Occipital lobe (tissue), 2 donors: Measurements from ENCODE around the gene KIAA1328. TPM values are rescaled to one million over a fixed set of nuclear protein-coding genes. Genes with fewer than 3 reads are reported as not detected.

ENCODE experiments used
- DNase-seq: peaks from one replicate; lab custom pipeline; 2025; lab: John Stamatoyannopoulos, UW
- total RNA-seq: library from RNA; depleted of rRNA; stranded (reverse); fragments of >200 nt; gene quantifications from one replicate; pipeline ENCODE4 v1.2.3, GENCODE V29; 2014

KIAA1328 gene
- total RNA-seq, 1 donor from 2014 or later, result 28.5 TPM

DNA sequence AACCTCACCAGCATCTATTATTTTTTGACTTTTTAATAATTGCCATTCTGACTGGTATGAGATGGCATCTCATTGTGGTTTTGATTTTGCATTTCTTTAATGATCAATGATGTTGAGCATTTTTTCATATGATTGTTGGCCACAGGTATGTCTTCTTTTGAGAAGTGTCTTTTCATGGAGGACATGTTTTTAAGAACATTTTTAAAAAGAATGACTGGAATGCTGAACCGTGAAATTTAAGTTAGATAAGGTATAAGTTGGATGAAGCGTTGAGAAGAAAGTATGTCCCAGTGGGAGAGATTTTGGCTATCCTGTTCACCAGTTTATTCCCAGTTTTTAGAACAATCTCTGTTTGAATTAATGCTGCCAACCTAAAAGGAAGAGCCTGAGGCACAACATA lies 370.8 kb downstream of the KIAA1328 start:
- DNase-seq, result no peak

- DNase-seq, result no peak
Measured at GRCh38 chr18:37207343-37207742, 378.4 kb downstream of the KIAA1328 start.

DNA sequence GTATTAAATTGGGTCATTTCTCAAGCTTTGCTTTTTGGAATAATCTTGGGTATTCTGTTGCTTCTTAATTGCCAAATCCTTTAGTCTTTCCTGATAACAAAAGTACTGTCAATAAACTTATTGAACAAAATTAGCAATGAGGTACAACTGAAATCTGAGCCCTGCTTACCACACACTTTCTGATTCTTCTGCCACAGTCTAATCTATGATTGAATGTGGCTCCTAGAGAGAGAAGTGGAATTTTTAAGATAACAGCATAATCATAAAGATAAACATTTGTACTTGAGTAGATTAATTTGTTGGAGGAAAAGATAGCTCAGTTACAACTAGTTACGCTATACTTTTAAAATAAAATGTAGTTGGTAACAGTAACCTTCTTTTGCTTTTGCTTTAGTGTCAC lies 381.9 kb downstream of the KIAA1328 start:
- no peak for DNase-seq

GRCh38 chr18:37218022-37218590 lies 389.2 kb downstream of the KIAA1328 start:
- no peak for DNase-seq

DNA sequence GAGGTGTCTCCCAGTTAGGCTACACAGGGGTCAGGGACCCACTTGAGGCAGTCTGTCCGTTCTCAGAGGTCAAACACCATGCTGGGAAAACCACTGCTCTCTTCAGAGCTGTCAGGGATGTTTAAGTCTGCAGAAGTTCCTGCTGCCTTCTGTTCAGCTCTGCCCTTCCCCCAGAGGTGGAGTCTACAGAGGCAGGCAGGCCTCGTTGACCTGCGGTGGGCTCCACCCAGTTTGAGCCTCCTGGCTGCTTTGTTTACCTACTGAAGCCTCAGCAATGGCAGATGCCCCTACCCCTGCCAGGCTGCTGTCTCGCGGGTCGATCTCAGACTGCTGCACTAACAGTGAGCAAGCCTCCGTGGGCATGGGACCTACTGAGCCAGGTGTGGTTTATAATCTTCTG lies 390.3 kb downstream of the KIAA1328 start:
- no peak for DNase-seq

GRCh38 chr18:37222354-37222998 lies 393.5 kb downstream of the KIAA1328 start:
- DNase-seq, result no peak

GRCh38 chr18:37222999-37223378 lies 394.1 kb downstream of the KIAA1328 start:
- DNase-seq, result no peak

DNA sequence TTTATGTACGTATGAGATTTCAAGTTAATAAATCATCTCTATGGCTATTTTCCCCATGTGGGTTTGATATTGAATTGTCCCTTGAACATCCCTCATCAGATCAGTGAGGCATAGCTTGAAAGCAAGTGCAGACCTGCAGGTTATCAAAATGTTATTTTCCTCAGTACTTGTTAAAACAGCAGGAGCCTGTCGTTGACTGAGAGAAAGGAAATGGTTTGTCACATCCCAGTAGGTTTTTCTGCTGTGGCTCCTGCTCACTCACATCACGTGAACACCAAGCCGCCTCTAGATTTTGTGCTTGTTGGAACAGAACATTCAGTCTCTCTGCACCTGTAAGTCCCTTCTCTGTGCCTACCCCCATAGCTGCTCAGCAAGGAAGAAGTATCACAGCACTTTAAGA lies 396.4 kb downstream of the KIAA1328 start:
- no peak for DNase-seq

- DNase-seq, result no peak
Measured at GRCh38 chr18:37230768-37231167, 401.8 kb downstream of the KIAA1328 start.

DNA sequence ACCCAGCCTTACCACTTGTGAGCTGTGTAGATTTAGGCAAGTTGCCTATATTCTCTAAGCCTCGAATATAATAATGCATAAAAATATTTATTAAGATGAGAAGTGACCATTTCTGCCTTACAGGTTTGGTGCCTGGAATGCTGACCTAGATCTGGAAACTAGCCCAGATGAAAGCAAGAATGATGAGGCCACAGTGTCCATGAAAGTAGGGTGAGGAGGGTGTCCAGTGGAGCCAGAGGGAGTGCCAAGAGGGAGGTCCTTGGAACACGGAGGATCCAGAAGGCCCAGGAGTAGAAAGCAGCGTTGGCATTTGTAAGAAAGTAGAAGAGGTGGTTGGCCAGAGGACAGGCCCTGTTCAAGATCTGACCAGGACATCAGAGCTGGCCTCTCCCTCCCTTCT lies 402.3 kb downstream of the KIAA1328 start:
- no peak for DNase-seq

GRCh38 chr18:37235583-37235982 lies 406.7 kb downstream of the KIAA1328 start:
- no peak for DNase-seq

DNA sequence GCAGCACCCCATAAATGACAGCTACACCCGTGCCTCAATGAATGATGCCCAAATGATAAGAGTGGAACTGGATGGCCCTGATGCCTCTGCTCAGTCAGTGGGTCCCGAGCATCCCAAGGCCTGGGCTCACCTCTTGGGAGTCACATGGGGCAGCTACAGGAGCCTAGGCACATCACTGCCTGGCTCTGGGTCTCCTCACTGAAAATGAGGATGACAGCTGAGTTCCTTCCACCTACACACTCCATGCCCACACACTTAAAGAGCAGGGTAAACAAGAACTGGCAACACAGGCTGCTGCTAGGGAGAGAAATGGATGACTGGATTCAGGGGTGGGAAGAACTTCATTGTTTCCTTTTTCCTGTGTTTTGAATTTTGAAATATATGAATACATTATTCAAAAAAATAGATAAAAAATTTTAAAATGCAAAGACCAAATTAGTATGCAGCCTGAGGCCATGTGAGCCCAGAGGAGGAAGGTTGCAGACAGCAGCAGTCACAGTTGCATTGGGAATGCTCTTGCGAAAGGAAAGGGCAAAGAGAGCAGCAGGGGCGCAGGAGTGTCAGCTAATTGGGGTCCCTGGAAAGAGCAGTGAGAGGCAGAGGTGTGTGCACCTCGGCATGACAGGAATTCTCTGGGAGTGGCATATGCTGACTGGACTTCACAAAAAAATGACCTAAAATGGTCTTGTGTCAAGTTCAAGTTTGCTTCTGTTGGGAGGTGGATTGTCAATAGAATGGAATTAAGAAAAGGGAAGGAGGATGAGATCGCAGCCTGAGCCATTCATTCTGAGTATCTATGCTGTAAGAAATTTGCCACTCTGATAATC lies 409.6 kb downstream of the KIAA1328 start:
- no peak for DNase-seq

- DNase-seq, result no peak
Measured at GRCh38 chr18:37242091-37242490, 413.2 kb downstream of the KIAA1328 start.

DNA sequence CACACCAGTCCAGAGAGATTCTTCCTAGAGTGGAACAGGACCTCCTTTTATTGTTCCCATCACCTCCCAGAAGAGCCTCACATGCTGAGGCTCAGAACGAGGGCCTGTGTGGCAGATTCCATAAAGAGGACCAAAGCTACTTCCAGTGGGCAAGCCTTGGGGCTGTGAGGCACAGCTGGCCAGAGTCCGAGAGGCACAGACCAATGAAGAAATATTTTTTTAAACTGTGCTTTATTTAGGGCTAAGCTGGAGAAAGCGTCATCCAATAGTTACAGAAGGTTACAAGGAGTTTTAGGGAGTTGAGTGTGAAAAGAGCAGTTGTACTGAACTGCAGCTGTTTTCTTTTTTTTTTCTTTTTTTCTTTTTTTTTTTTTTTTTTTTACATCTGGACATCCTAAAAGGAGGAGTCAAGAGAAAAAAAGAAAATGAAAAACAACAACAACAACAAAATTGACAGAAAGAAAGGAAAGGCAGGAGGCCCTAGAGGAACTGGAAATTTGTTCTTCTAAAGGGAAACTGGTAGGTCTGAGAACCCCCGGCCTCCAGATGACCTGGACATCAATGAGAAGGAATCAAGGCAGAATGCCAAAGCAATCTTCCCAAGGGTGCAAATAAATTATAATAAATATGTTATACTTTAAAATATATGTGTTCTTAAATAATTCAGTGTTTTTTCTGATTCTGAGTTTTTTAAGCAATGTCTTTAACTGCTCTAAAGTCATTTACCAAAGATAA lies 414.1 kb downstream of the KIAA1328 start:
- DNase-seq, result no peak

- DNase-seq, result no peak
Measured at GRCh38 chr18:37243741-37244140, 414.8 kb downstream of the KIAA1328 start.

DNA sequence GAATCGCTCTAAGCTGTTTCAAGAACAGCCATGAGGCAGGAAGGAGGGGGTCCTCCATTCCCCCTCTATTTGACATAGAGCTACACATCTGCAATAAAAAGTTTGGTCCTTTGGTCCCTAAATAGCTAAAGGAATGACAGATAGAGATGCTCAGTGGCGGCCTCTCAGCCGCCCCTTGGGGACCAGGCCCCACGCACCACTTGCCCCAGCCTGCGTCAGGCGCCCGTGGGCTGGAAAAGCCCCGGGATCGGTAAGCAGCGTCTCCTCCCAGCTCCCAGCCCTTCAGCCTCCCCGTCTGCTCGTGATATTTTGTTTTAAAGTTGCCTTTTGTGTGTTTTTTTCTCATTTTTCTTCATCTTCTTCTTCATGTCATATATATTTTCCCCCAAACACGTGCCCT lies 415.7 kb downstream of the KIAA1328 start:
- DNase-seq, result no peak

- DNase-seq, result no peak
Measured at GRCh38 chr18:37246779-37247340, 417.9 kb downstream of the KIAA1328 start.

DNA sequence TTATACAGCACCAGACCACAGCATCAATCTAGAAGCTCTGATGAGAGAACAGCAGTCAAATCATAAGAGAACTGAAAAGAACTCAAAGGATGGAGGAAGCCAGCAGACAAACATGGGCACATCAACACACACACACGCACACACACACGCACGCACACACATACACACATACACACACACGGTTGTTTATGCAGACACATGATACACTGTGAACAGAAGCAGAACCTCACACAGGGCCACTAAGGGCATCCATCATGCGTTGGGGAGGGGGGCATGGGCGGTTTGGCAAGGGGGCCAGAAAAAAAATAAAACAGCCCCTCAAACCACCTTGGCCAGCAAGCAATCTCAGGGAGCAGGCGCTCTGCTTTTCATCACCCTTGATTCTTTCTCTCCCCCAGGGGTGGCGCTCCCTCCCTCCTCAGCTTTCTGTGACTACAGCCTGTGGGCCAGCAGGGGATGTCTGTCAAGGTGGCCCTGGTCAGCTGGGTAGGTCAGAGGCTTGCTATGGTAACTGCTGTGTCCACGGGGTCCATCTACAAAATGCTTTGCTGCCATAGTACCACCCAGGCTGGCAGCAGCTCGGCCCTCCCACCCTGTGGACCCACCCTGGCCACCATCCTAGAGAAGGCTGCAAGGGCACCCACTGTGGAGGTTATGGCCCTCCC lies 418.7 kb downstream of the KIAA1328 start:
- no peak for DNase-seq

DNA sequence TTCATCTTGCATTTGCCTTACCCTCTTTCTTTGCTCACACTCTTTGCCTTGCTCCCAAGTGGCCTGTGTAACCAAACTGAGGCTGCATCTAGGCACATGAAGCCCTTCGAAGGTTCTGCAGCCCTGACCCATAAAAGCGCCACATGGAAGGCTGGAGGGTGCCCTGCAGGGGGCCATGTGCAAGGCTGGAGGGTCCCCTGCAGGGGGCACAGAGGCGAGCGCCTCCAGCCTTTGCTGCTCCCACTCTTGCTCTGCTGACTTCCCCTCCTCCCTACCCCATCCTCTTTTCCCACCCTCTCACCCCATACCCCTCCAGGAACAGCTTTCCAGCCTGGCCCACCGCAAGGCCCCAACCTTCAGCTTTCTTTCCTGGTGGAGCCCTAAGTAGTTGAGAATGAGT lies 419.4 kb downstream of the KIAA1328 start:
- no peak for DNase-seq

DNA sequence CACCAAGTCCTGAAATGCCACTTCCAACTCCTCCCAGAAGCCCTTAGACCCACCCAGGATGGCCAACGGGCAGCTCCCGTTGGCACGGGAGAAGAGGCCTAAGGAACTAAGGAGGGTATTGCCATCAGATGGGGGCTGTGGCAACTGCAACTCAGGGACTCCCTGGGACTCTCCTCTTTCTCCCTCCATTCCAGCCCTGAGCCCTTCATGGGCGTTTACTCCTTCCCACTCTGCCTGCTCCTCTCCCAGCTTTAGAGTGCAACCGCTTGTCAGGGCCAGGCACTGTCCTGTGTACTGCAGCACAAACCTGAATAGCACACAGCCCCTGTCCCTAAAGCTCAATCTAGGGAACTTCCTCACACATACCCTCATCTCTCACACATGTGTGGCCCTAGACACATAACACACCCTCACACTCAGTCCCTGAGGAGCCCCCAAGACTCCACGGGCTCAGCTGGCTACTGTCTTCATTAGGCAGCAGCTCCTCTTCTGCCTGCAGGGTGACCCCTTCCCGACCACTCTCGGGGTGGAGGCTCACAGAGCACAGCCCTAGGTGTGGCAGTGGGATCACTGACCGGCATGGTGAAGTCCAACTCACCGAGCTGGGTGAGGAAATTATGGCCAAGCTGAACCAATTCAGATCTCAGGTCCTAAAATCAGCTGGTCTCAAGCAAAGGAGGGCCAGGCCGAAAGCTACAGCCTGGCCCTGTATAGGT lies 420.4 kb downstream of the KIAA1328 start:
- DNase-seq, result no peak
